22Rv1 (cell line): ENCODE data around the gene TMEM217.

Experiments used
- CTCF ChIP-seq: fragments of 450-650 bp; IDR thresholded peaks from 2 replicates; pipeline ENCODE4 v1.5.1; 2017; ENCODE audit warnings: mild to moderate bottlenecking
- ZFX ChIP-seq: fragments of 450-650 bp; IDR thresholded peaks from 2 replicates; pipeline ENCODE4 v1.6.1; 2017; ENCODE audit warnings: antibody characterized with exemption, borderline replicate concordance

GRCh38 chr6:37233541-37233940, 24.4 kb downstream of the TMEM217 start:
- no peak for TF ChIP-seq CTCF
- TF ChIP-seq ZFX = no peak
